G401 (cell line): ENCODE measurements around the gene SUSD3. TPM values are rescaled to one million over a fixed set of nuclear protein-coding genes. Genes with fewer than 3 reads are reported as not detected.
"Not testable (repeated sequence)": the region's sequence is repeated elsewhere in the genome, so short reads cannot be mapped to it uniquely, and the experiment has no call there.

Source experiments
- DNase-seq: peaks from one replicate; pipeline ENCODE4 v3.0.0-alpha.2; 2015; ENCODE audit warnings: low spot score
- in situ Hi-C: cut with HindIII; loops from 2 replicates; pipeline ENCODE4 v1.10.0; 2016; ENCODE audit warnings: low sequenced_read_pairs, mixed read lengths
- total RNA-seq: library from RNA; depleted of rRNA; stranded (reverse); fragments of >200 nt; shearing (Covaris generic); gene quantifications from 2 replicates; pipeline ENCODE4 v1.2.3, GENCODE V29; 2014; rRNA removed

Gene SUSD3
- not detected in 2 replicates for total RNA-seq

- no peak for DNase-seq
- in situ Hi-C loops = no loop called here
Observed at GRCh38 chr9:93058355-93059010, at the start of gene SUSD3. Gene SUSD3, plus strand, starts transcription at chr9:93058701. Its CDS starts 42 bp downstream, at chr9:93058743.

- DNase-seq = no peak
- in situ Hi-C loops = no loop called here
Observed at GRCh38 chr9:93009337-93010015, 49.0 kb upstream of the SUSD3 start.

GRCh38 chr9:93010056-93010455, 48.4 kb upstream of the SUSD3 start:
- in situ Hi-C loops = no loop called here
- no peak for DNase-seq

- no peak for DNase-seq
- in situ Hi-C loops = no loop called here
Observed at GRCh38 chr9:93010704-93011103, 47.8 kb upstream of the SUSD3 start.

- in situ Hi-C loops = no loop called here
- no peak for DNase-seq
Observed at GRCh38 chr9:93011114-93011513, 47.4 kb upstream of the SUSD3 start.

- in situ Hi-C loops = no loop called here
- DNase-seq = no peak
Observed at GRCh38 chr9:93012963-93013855, 45.3 kb upstream of the SUSD3 start.

GRCh38 chr9:93013856-93014582, 44.5 kb upstream of the SUSD3 start:
- in situ Hi-C loops = no loop called here
- no peak for DNase-seq

- DNase-seq, in situ Hi-C loops: not testable (repeated sequence)
Observed at GRCh38 chr9:93015190-93015589, 43.3 kb upstream of the SUSD3 start.

GRCh38 chr9:93017621-93018020, 40.9 kb upstream of the SUSD3 start:
- DNase-seq = no peak
- in situ Hi-C loops = no loop called here

GRCh38 chr9:93020151-93020550, 38.4 kb upstream of the SUSD3 start:
- no peak for DNase-seq
- in situ Hi-C loops = no loop called here

- no peak for DNase-seq
- in situ Hi-C loops = no loop called here
Observed at GRCh38 chr9:93020771-93021670, 37.5 kb upstream of the SUSD3 start.

GRCh38 chr9:93022066-93022465, 36.4 kb upstream of the SUSD3 start:
- DNase-seq = no peak
- in situ Hi-C loops = no loop called here

- no peak for DNase-seq
- in situ Hi-C loops = no loop called here
Observed at GRCh38 chr9:93022721-93023520, 35.6 kb upstream of the SUSD3 start.

GRCh38 chr9:93023521-93023815, 35.0 kb upstream of the SUSD3 start:
- in situ Hi-C loops = no loop called here
- no peak for DNase-seq

- no peak for DNase-seq
- in situ Hi-C loops = no loop called here
Observed at GRCh38 chr9:93024646-93024910, 33.9 kb upstream of the SUSD3 start.

GRCh38 chr9:93024986-93025630, 33.4 kb upstream of the SUSD3 start:
- in situ Hi-C loops = no loop called here
- no peak for DNase-seq

- in situ Hi-C loops = no loop called here
- no peak for DNase-seq
Observed at GRCh38 chr9:93025736-93026135, 32.8 kb upstream of the SUSD3 start.

GRCh38 chr9:93026640-93027039, 31.9 kb upstream of the SUSD3 start:
- DNase-seq = no peak
- in situ Hi-C loops = no loop called here
